Suprapubic skin (tissue), 4 donors: ENCODE measurements around the gene LNX2. TPM values are rescaled to one million over a fixed set of nuclear protein-coding genes. Genes with fewer than 3 reads are reported as not detected.

Experiments
- DNase-seq, 2 donors: peaks; one replicate each; pipeline ENCODE4 v3.0.0-alpha.2; 2019; ENCODE audit warnings: low spot score in 2 of 2
- H3K27ac ChIP-seq: fragments of 200-600 bp; sonication (generic); one replicate; pipeline ENCODE4 v1.5.1; 2019
- H3K27me3 ChIP-seq: fragments of 200-600 bp; sonication (generic); one replicate; pipeline ENCODE4 v1.5.1; 2019
- H3K36me3 ChIP-seq: fragments of 200-600 bp; sonication (generic); one replicate; pipeline ENCODE4 v1.5.1; 2019
- H3K4me1 ChIP-seq: fragments of 200-600 bp; sonication (generic); one replicate; pipeline ENCODE4 v1.5.1; 2019
- H3K4me3 ChIP-seq: fragments of 200-600 bp; sonication (generic); one replicate; pipeline ENCODE4 v1.5.1; 2019; ENCODE audit warnings: mild to moderate bottlenecking
- H3K9me3 ChIP-seq: fragments of 200-600 bp; sonication (generic); one replicate; pipeline ENCODE4 v1.5.1; 2019
- CTCF ChIP-seq, 2 donors: fragments of 200-600 bp in 1 of 2; fragments of 450-650 bp in 1 of 2; sonication (generic) in 1 of 2; IDR thresholded peaks; one replicate each; pipeline ENCODE4 v1.5.1; 2016 to 2019; ENCODE audit warnings: antibody characterized with exemption in 2 of 2, mild to moderate bottlenecking in 1 of 2, moderate library complexity in 1 of 2
- EP300 ChIP-seq: sonication (generic); formaldehyde crosslinking; IDR thresholded peaks from one replicate; pipeline ENCODE4 v1.6.1; 2017; ENCODE audit warnings: antibody characterized with exemption
- POLR2A ChIP-seq, 2 donors: fragments of 450-650 bp; IDR thresholded peaks; one replicate each; pipeline ENCODE4 v1.6.1; 2017; ENCODE audit warnings: antibody characterized with exemption in 2 of 2, mild to moderate bottlenecking in 2 of 2, moderate library complexity in 2 of 2
- POLR2AphosphoS5 ChIP-seq, 3 donors: sonication (generic); formaldehyde crosslinking; IDR thresholded peaks; one replicate each; pipeline ENCODE4 v1.6.1; 2017; ENCODE audit warnings: antibody characterized with exemption in 3 of 3
- WGBS: methylation state at CpG from one replicate; pipeline ENCODE4 v1.1.5; 2018; 5-methylcytosine and 5-hydroxymethylcytosine counted together
- total RNA-seq, 4 donors: library from RNA; depleted of rRNA; stranded (reverse); fragments of >200 nt; gene quantifications; one replicate each; pipeline ENCODE4 v1.1.0, GENCODE V29; 2016

The LNX2 gene
- total RNA-seq, 4 donors from 2014 or later = 11.2 to 15.9 (median 13.6) TPM

- no peak overlapping the region for H3K27ac ChIP-seq
- H3K36me3 ChIP-seq = no peaks in the 10 kb centered on the region
- no peaks in the 10 kb centered on the region for H3K4me1 ChIP-seq
- H3K4me3 ChIP-seq = no peak overlapping the region
- H3K9me3 ChIP-seq = no peaks in the 10 kb centered on the region
- DNase-seq = no peak
- TF ChIP-seq CTCF (IDR thresholded peaks at IDR 0.05) (no peak), EP300 (no peak), POLR2AphosphoS5 (IDR thresholded peaks at IDR 0.05) (no peak), POLR2A (IDR thresholded peaks at IDR 0.05) (no peak)
- 68% methylated on average over 4 of the region's 4 CpGs for WGBS
- H3K27me3 ChIP-seq = no peaks in the 10 kb centered on the region
These were observed 96.8 kb downstream of the LNX2 start for GRCh38 chr13:27523346-27524073.

GRCh38 chr13:27522847-27523246, 97.5 kb downstream of the LNX2 start:
- H3K27ac ChIP-seq = no peak overlapping the region
- no peak for DNase-seq
- no peaks in the 10 kb centered on the region for H3K36me3 ChIP-seq
- 47% methylated on average over 3 of the region's 4 CpGs for WGBS
- H3K27me3 ChIP-seq = no peaks in the 10 kb centered on the region
- H3K4me3 ChIP-seq = no peak overlapping the region
- TF ChIP-seq EP300 = no peak
- TF ChIP-seq POLR2AphosphoS5 (IDR thresholded peaks at IDR 0.05) = no peak
- TF ChIP-seq POLR2A (IDR thresholded peaks at IDR 0.05) = no peak
- TF ChIP-seq CTCF (IDR thresholded peaks at IDR 0.05) = no peak
- H3K9me3 ChIP-seq = no peaks in the 10 kb centered on the region
- no peaks in the 10 kb centered on the region for H3K4me1 ChIP-seq

- H3K36me3 ChIP-seq = no peaks in the 10 kb centered on the region
- H3K9me3 ChIP-seq = no peaks in the 10 kb centered on the region
- TF ChIP-seq POLR2A (IDR thresholded peaks at IDR 0.05) (no peak), POLR2AphosphoS5 (IDR thresholded peaks at IDR 0.05) (no peak), CTCF (IDR thresholded peaks at IDR 0.05) (no peak), EP300 (no peak)
- no peaks in the 10 kb centered on the region for H3K4me1 ChIP-seq
- H3K27ac ChIP-seq = no peak overlapping the region
- H3K4me3 ChIP-seq = no peak overlapping the region
- DNase-seq = no peak
- WGBS = 68% methylated on average over 1 of the region's 1 CpG
- H3K27me3 ChIP-seq = no peaks in the 10 kb centered on the region
These were observed 104.2 kb downstream of the LNX2 start for GRCh38 chr13:27516103-27516502.

GRCh38 chr13:27510082-27510481, 110.2 kb downstream of the LNX2 start:
- no peaks in the 10 kb centered on the region for H3K36me3 ChIP-seq
- no peak for DNase-seq
- H3K27me3 ChIP-seq = peaks cover 5% of the 10 kb centered on the region
- 63% methylated on average over 5 of the region's 5 CpGs for whole genome bisulfite sequencing
- TF ChIP-seq EP300 = no peak
- no peak overlapping the region for H3K27ac ChIP-seq
- H3K4me3 ChIP-seq = no peak overlapping the region
- no peaks in the 10 kb centered on the region for H3K9me3 ChIP-seq
- H3K4me1 ChIP-seq = no peaks in the 10 kb centered on the region

- no peak for DNase-seq
- TF ChIP-seq EP300 (no peak), POLR2AphosphoS5 (IDR thresholded peaks at IDR 0.05) (no peak), CTCF (IDR thresholded peaks at IDR 0.05) (no peak), POLR2A (IDR thresholded peaks at IDR 0.05) (no peak)
- no peak overlapping the region for H3K4me3 ChIP-seq
- no peaks in the 10 kb centered on the region for H3K4me1 ChIP-seq
- no peaks in the 10 kb centered on the region for H3K9me3 ChIP-seq
- H3K36me3 ChIP-seq = no peaks in the 10 kb centered on the region
- WGBS = 89% methylated on average over 9 of the region's 9 CpGs
- peaks cover 5% of the 10 kb centered on the region for H3K27me3 ChIP-seq
- no peak overlapping the region for H3K27ac ChIP-seq
These were observed 111.5 kb downstream of the LNX2 start for GRCh38 chr13:27508802-27509201.

GRCh38 chr13:27505792-27506191, 114.5 kb downstream of the LNX2 start:
- no peak overlapping the region for H3K4me3 ChIP-seq
- no peak for DNase-seq
- whole genome bisulfite sequencing = 95% methylated on average over 3 of the region's 3 CpGs

More at GRCh38 chr13:27505792-27506191, 114.5 kb downstream of the LNX2 start:
- H3K27me3 ChIP-seq = peaks cover 8% of the 10 kb centered on the region
- H3K4me1 ChIP-seq = no peaks in the 10 kb centered on the region
- H3K36me3 ChIP-seq = no peaks in the 10 kb centered on the region
- H3K9me3 ChIP-seq = no peaks in the 10 kb centered on the region
- H3K27ac ChIP-seq = no peak overlapping the region
- TF ChIP-seq POLR2A (IDR thresholded peaks at IDR 0.05) (no peak), POLR2AphosphoS5 (IDR thresholded peaks at IDR 0.05) (no peak), CTCF (IDR thresholded peaks at IDR 0.05) (no peak), EP300 (no peak)
